ENCODE data around the gene PLEKHG4B. TPM values are rescaled to one million over a fixed set of nuclear protein-coding genes. Genes with fewer than 3 reads are reported as not detected.

Gene PLEKHG4B
- total RNA-seq, 2 donors from 2014 or later: 0.05 to 0.17 TPM

Other genes with a start within 250 kb of the PLEKHG4B start
- not detected for gene LRRC14B, start 99.3 kb downstream of the PLEKHG4B start, total RNA-seq
- gene CCDC127, start 126.0 kb downstream of the PLEKHG4B start, total RNA-seq: 1 to 10 TPM; 3.5 to 5.3 TPM
- 100 to 1,000 TPM; 285 to 414 TPM for gene SDHA, start 126.2 kb downstream of the PLEKHG4B start, total RNA-seq
- gene PDCD6, start 179.5 kb downstream of the PLEKHG4B start, total RNA-seq: 100 to 1,000 TPM; 111 to 142 TPM
- gene AHRR, start 229.5 kb downstream of the PLEKHG4B start, total RNA-seq: 1 to 10 TPM; 1.9 to 2.1 TPM

All from colonic mucosa (tissue), 2 donors.